NCI-H2196 (cell line): ENCODE measurements around the gene IGFN1.
"Not testable (repeated sequence)": the region's sequence is repeated elsewhere in the genome, so short reads cannot be mapped to it uniquely, and the experiment has no call there.

Experiments
- DNase-seq: peaks from one replicate; lab custom pipeline; 2025; ENCODE audit not compliant: unreplicated experiment; lab: John Stamatoyannopoulos, UW

IGFN1 gene

DNA sequence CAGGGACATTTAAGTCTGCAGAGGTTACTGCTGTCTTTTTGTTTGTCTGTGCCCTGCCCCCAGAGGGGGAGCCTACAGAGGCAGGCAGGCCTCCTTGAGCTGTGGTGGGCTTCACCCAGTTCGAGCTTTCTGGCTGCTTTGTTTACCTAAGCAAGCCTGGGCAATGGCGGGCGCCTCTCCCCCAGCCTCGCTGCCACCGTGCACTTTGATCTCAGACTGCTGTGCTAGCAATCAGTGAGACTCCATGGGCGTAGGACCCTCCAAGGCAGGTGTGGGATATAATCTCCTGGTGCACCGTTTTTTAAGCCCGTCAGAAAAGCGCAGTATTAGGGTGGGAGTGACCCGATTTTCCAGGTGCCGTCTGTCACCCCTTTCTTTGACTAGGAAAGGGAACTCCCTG, 49.0 kb downstream of the IGFN1 start:
- DNase-seq: not testable (repeated sequence)

DNA sequence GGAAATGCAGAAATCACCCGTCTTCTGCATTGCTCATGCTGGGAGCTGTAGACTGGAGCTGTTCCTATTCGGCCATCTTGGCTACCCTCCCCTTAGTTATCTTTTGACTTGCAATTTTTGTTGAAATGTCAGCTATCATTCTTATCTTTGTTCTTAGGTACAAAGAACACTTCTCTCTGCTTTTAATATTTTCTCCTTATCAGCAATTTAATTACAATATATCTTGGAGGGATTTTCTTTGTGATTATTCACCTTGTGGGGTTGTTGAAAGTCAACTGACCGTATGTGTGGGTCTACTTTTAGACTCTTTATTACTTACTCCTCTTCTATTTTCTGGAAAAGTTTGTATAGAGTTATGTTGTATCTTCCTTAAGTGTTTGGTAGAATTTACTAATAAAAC, 49.5 kb downstream of the IGFN1 start:
- DNase-seq: no peak

DNA sequence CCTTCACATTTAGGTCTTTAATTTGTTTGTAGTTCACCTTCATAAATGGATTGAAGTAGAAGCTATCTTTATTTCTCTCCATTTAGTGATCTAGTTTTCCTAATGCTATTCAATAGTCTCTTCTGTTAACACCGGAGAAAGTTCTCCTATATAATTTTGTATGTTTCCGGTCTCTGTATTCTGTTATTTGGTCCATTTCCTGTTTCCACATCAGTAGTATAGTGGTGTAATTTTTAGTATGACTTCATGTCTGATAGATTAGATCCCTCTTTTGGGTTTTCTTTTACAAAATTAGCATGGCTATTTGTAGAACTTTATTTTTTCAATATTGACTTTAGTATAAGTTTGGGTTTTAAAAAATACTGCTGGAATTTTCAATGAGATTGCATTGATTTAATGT, 51.1 kb downstream of the IGFN1 start:
- DNase-seq: no peak

DNA sequence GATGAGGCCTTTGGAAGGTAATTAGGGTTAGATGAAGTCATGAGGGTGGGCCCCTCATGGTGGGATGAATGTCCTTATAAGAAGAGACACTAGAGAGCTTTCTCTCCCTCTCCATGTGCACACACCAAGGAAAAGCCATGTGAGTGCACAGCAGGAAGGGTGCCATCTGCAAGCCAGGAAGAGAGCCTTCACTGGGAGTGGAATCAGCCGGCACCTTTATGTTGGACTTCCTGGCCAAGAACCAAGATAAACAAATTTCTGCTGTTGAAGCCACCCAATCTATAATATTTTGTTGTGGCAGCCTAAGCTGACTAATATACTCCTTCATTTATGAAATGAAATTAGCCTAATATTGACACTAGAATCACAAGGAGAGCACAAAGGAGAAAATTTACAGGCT, 54.5 kb downstream of the IGFN1 start:
- peak; percentile 44 for DNase-seq

DNA sequence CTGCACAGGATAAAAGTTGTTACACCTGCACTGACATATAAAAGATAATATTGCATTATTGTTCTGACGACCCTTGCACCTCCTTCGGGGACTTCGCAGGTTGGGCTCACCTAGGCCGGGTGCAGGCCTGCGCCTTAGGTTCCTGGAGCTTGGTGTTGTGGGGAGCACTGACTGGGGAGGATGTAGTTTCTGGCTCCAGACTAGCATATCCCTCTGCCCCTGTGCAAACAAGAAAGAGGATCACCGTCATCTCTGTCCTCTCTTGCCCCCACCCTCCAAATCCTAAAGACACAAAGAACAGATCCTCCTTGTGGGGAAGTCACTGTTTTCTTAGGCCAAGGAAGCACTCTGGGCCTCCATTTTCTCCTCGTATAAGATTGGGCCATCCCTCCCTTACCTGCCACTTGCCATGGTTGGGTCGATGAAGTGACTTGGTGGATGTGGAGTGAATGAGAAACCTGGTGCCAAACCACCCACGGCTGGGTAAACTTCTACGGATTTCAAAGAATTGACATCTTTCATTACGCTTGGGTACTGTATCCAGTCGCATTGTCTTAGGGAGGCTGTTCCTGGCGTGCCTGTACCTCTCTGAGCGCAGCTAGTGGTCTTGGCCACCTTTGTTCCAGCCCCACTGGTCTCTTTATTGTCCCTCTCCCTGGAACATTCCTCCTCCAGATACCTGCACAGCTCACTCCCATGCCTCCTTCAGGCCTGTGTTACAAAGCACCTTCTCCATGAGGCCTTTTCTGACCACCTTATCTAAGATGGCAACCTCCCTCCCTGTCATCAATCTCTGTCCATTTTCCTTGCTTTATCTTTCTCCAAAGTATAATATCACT, 58.3 kb downstream of the IGFN1 start:
- no peak for DNase-seq

DNA sequence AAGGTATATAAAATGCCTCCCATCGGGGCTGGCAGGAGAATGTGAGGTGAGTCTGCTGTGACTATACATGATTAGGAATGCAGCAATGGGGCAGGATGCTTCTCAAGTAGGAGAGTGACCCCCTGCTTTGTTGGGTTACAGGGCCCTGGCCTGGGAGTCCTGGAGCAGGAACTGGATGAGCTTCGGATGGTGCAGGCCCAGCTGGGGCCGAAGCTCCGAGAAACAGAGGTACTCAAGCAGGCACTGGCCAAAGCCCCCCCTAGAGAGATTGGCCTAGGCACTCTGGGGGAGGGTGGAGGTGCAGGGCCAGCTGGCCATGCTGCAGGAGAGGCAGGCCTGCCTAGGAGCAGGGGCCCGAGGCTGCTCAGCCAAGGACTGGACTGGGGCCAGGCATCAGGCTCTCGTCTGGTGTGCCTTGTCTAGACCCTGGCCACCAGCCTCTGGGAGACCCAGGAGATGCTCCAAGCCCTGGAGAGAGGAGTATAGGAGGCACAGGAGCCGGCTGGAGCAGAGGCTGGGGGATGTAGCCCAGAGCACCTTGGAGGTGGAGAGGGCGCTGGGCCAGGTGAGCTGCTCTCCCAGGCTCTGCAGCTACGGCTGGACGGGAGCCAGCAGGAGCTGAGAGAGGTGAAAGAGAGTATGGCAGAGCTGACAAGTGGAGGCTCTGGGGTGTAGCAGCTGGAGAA, 59.8 kb downstream of the IGFN1 start:
- DNase-seq: peak; percentile 62

DNA sequence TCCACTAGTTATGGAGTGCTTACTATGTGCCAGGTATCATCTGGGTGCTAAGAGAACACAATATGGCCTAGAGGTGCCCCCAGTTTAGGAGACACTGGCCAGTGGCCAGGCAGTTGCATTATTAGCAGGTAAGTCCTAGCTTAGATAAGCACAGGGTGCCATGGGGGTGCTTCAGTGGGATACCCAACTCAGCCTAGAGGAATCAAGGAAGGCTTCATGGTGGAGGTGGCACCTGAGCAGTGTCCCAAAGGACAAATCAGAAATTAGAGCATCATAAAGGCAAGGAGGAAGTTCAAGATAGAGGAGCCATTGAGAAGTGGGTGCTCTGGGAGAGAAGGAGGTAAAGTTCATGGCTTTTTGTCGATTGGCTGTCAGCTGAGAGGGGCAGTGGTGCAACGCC, 60.8 kb downstream of the IGFN1 start:
- no peak for DNase-seq

DNA sequence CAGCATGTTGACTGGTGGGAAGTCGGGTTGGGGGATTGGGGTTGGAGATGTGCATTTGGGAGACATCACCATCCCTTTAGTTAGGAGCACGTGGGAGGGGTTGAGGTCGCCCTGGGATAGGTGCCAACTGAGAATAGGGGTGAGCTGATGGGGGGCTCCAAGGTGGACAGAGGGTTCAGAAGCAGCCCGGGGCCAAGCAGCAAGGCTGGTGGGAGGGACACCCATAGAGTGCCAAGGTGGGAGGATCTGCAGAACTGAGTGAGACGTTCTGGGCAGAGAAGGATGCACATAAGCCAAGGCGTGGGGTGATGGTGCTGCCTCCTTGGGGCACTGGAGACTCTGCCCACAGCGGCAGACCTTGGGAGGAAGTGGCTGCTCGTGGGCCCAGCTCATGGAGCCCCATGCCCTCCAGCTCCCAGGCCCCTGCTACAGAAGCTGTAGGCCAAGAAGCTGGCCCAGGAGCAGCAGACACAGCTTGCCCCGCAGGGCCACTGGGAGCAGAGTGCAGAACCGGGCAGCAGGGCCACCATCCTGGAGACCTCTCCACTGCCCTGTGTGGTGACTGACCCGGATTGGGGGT, 61.3 kb downstream of the IGFN1 start:
- no peak for DNase-seq

DNA sequence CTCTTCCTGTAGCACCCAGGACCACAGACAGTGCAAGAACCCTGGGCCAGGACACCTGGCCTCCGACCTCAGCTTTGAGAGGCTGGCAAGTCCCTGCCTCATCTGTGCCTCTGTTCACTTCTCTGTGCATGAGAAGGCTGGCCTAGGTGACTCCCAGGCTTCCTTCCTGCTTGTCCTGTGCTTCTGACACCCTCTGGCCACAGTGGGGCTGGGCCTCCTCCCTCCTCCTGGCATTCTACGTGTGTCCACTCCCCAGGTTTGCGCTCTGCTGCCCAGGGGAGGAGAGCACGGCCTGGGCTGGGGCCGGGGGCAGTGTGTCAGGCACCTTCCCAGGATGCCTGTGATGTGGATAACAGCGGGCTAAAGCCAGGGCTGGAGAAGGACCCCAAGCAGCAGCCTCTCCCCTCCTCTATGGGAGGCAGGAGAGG, 62.3 kb downstream of the IGFN1 start:
- DNase-seq: no peak

DNA sequence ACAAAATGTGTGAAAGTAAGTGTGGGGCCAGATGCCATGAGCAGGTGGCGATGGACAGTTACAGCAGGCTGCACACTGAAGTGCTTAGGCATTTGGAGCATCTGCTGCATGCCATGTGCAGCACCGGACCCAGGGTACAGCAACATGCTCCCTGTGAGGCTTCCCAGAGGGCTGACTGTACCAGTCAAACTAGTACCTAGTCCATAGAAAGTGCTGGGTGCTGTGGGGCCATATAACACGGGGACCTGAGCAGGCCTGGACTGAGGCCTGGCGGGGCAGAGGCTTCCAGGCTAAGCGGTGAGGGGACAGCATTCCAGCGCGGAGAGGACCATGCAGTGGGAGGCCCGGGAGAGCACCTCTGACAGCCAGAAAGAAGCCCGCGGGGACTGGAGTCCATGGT, 62.8 kb downstream of the IGFN1 start:
- DNase-seq: no peak

DNA sequence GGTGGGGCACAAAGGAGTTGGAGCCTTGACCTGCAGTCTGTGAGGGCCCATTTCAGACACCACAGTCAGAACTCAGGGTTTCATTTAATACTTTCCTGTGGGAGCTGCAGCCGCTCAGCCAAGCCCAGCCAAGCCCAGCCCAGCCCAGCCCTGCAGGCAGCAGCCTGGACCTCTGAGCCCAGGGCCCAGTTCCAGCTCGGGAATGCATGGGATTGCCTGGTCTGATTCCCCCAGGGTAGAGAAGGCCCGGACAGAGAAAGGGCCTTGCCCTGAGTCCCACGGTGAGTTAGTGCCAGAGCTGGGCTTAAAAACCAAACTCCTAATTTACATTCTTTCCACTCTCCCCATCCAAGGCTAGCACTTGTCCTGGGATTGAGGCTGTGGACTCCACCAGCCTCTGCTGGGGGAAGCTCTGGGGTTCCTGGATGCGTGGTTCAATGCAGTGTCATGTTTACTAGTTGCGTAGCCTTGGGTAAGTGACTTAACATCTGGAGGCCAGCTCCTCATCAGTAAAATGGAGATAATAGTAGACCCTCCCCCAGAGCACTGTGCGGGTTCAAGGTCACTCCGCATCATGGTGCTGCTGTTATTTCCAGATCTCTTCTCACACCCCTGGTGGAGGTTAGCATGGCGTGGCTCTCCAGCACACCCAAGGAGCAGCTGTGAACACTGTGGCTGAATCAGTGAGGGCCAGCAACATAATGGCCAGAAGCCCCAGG, 63.4 kb downstream of the IGFN1 start:
- DNase-seq: no peak

DNA sequence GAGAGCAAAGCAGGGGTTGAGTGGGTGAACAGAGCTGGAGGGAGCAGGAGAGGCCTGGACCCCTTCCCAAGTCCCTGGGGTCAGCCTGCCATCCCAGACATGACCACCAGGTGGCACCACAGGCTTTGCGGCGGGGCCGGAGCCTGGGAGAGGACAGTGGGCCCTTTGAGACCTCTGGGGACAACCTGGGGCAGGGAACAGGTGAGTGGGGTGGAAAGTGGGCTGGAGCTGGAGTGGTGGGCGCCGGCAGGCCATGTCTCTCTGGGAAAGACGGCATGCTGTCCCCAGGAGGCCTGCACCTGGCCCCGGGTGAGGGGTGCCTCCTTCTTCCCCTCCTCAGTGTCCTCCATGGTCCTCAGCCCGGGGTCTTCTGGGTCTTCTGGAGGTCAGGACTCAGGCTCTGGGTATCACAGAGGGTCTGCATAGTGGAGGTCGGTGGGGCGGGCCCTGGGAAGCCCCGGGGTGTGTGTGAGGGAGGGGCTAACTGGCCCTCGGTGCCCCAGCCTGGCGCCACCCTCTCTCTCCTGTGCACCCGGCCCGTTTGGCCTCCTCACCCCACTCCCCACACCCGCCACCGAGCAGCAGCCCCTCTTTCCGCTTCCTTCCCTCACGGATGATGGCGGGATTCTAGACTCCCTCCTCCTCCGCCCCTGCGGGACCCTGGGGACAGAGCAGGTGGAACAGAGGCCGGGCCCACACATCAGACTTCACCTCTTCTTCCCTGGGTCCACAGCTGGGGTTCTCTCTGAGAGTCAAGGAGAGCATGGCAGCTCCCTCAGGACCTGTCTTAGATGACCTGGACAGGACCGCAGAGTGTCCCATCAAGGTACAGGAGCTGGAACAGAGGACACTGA, 64.2 kb downstream of the IGFN1 start:
- peak; percentile 67 for DNase-seq

DNA sequence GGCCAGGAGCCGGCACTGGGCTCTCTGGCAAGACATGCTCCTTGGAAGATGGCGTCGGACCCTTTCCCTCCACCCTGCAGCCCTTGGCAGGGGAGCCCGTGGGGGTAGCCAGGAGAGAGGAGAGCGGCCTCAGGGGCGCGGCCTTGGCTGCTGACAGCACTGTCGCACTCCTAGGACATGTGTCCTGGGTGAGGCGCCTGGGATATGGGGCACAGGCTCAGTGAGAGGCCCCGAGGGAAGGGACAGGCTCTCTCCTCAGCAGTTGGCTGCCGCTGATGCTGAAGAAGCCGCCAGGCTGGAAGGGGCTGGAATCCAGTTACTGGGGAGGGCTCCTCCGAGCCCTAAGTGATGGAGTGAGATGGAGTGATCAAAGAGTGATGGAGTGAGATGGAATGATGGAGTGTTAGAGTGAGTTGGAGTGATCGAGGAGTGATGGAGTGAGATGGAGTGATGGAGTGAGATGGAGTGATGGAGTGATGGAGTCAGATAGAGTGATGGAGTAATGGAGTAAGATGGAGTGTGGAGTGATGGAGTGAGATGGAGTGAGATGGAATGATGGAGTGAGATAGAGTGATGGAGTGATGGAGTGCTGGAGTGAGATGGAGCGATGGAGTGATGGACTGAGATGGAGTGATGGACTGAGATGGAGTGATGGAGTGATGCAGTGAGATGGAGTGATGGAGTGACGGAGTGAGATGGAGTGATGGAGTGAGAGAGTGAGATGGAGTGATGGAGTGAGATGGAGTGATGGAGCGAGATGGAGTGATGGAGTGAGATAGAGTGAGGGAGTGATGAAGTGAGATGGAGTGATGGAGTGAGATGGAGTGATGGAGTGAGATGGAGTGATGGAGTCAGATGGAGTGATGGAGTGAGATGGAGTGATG, 65.1 kb downstream of the IGFN1 start:
- DNase-seq: no peak

DNA sequence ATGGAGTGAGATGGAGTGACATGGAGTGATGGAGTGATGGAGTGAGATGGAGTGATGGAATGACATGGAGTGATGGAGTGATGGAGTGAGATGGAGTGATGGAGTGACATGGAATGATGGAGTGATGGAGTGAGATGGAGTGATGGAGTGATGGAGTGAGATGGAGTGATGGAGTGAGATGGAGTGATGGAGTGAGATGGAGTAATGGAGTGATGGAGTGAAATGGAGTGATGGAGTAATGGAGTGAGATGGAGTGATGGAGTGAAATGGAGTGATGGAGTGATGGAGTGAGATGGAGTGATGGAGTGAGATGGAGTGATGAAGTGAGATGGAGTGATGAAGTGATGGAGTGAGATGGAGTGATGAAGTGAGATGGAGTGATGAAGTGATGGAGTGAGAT, 67.5 kb downstream of the IGFN1 start:
- DNase-seq: not testable (repeated sequence)

DNA sequence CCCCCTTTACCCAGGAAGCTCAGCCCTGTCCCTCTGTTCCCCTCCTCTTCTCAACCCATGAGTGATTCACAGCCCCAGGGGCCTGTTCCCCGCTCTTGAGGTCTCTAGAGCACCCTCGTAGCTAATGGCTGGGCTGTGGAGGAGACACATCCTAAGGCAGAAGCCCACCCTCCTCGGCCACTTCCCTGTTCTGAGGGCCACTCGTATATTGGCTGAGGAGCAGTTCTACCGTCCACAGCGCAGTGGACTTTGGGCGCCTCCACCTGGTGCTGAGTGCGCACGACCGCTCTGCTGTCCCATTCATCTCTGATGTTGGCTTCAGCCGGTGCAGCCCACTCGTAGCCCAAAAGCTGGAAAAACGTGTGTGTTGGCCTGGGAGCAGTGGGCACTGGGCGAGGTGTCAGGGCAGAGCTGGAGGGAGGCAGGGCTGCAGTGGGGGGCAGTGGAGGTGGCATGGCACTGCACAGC, 68.2 kb downstream of the IGFN1 start:
- DNase-seq: no peak

DNA sequence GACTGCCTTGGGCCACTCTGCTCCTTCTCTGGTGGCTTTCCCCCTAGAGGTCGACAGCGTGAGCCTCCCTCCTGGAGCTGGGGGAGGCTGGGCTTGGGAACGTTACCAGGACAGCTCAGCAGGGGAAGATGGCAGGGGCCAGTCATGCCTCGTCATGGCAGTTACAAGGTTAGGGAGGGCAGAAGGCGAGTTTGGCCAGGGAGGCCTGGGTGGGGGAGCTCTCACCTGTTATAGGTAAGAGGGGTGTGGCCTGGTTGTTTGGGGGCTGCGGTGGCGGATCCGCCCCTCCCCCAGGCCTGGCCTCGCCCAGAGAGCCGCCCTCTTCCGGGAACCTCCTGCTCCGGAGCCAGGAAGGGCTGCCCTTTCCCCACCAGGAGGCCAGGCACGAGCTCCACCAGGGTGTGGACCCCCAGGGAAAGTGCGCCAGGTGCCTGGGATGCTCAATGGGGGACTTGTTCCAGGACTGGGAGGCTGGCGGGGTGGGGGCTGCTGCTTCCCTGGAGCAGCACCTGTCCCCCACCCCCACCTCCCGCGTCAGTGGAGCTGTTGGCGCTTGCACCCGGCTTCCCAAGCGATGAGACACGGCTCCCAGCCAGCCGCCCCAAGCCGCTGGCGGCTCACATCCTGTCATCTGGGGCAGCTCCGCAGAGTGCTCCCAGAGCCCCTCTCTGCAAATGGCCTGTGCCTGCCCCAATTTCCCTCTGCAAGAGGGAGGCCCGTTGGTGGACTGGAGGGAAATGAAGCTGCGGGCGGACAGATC, 69.0 kb downstream of the IGFN1 start:
- no peak for DNase-seq

DNA sequence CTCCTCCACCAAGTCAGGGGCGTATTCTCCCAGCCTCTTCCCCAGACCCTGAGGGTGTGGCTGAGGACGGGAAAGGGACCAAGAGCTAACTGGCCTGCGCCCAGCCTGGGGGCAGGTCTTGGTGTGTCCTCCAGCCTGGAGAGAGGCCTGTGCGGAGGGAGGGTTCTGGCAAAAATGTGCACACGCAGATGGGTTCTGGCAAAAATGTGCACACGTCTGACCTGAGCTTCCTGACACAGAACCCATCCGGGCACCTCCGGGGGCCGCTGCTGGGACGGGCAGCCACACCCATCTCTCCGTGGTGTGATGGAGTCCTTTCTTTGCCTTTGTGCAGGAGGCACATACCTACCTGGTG, 69.6 kb downstream of the IGFN1 start:
- no peak for DNase-seq

DNA sequence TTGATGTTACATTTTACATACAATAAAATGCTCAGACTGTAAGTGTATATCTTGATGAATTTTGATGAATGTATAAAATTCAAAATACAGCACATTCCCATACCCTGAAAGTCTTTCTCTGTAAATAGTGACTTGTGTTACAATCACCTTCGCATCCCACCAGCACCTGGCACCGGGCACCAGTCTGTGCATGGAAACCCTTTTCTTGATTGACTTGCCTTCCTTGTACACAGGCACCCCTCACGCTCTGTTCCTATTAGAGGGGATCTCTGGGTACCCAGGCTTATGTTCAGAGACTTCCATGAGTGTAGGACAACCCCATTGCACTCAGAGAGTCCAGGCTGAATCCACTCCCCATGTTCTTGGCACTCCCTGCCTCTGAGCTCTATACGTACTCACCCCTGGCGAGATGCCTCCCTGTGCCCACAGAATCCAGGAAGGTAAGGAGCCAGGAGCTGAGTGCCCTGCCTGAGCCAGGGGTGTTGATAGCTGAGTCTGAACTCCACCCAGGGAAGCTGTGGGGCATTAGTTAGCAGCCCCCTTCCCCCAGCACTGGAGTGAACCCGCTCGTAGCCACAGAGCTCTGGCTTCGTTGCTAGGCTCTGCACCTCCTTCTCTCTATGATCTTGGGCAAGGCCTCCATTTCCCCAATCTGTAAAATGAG, 70.2 kb downstream of the IGFN1 start:
- DNase-seq: no peak
